HepG2 (cell line): ENCODE data around the gene KANK4. TPM values are rescaled to one million over a fixed set of nuclear protein-coding genes. Genes with fewer than 3 reads are reported as not detected.
A peak's percentile ranks its signal among the peaks of the same experiment; 100 is the strongest.

ENCODE experiments used
- ATAC-seq: fragments of 200-7000 bp; cut with Tn5 transposase; 3 replicates; pipeline ENCODE4 v1.9.1; 2020; ENCODE audit warnings: mild to moderate bottlenecking, moderate library complexity
- BruUV-seq: library from RNA; stranded (reverse); fragments of 400-500 nt; replicated peaks from 2 replicates; lab custom pipeline; 2021; lab: Mats Ljungman, UMichigan
- CTCF ChIA-PET: fragments of 300-600 bp; formaldehyde crosslinking; extraction: SDS; loops from one replicate; lab custom pipeline; 2021; ENCODE audit warnings: low total read pairs, inconsistent platforms, low intra/inter-chr PET ratio; lab: Yijun Ruan, JAX
- POLR2A ChIA-PET: fragments of 350-600 bp; sonication (Branson Sonifier 250); formaldehyde crosslinking; loops from one replicate; lab custom pipeline; 2020; ENCODE audit warnings: antibody characterized with exemption, inconsistent platforms; lab: Yijun Ruan, JAX
- DNase-seq: peaks from one replicate; pipeline ENCODE4 v3.0.0-alpha.2; 2015; ENCODE audit warnings: low spot score
- FAIRE-seq: peaks from 3 replicates; lab custom pipeline; 2011; peaks lifted over from hg19 to GRCh38; lab: Jason Lieb, UNC
- H2AFZ ChIP-seq: one replicate; pipeline ENCODE4 v1.6.1; 2011; ENCODE audit warnings: low read length, inconsistent platforms
- H3K27ac ChIP-seq: fragments of 300-600 bp; 3 replicates; pipeline ENCODE4 v1.8.0; 2011; ENCODE audit warnings: mixed run types, mild to moderate bottlenecking, mixed read lengths, low read length, inconsistent platforms; ENCODE audit not compliant: insufficient read depth; ENCODE audit errors: extremely low read length
- H3K27me3 ChIP-seq, 2 experiments: fragments of 200-600 bp in 1 of 2; 2 replicates in 1 of 2; 3 replicates in 1 of 2; pipeline versions ENCODE4 v1.6.0 to v1.8.0; 2011; ENCODE audit warnings: low read length in 2 of 2, mild to moderate bottlenecking in 2 of 2, moderate library complexity in 2 of 2, inconsistent platforms in 1 of 2; ENCODE audit not compliant: insufficient read depth in 2 of 2, control insufficient read depth in 1 of 2
- H3K36me3 ChIP-seq, 2 experiments: fragments of 200-600 bp in 1 of 2; replicated peaks in 1 of 2; 2 replicates in 1 of 2; 3 replicates in 1 of 2; pipeline versions ENCODE4 v1.5.1 to v1.8.0; 2011; ENCODE audit warnings: low read length in 2 of 2, inconsistent platforms in 1 of 2; ENCODE audit not compliant: insufficient read depth in 2 of 2, control insufficient read depth in 1 of 2
- H3K4me1 ChIP-seq: 2 replicates; pipeline ENCODE4 v1.5.1; 2012; ENCODE audit warnings: low read length, inconsistent platforms; ENCODE audit not compliant: insufficient read depth
- H3K4me2 ChIP-seq: 2 replicates; pipeline ENCODE4 v1.6.0; 2011; ENCODE audit warnings: low read depth, low read length, inconsistent platforms
- H3K4me3 ChIP-seq, 3 experiments: fragments of 200-600 bp in 1 of 3; sonication (generic), shearing (Covaris generic) in 1 of 3; replicated peaks in 1 of 3; 2 replicates each; pipeline ENCODE4 v1.5.1; 2011 to 2016; ENCODE audit warnings: low read length in 3 of 3, inconsistent platforms in 2 of 3, low read depth in 2 of 3, mild to moderate bottlenecking in 2 of 3, control low read depth in 1 of 3, mixed read lengths in 1 of 3; ENCODE audit not compliant: insufficient read depth in 1 of 3
- H3K79me2 ChIP-seq: one replicate; pipeline ENCODE4 v1.6.1; 2011; ENCODE audit warnings: low read length, inconsistent platforms; ENCODE audit not compliant: insufficient read depth
- H3K9ac ChIP-seq: 2 replicates; pipeline ENCODE4 v1.6.0; 2011; ENCODE audit warnings: mild to moderate bottlenecking, low read depth, low read length, inconsistent platforms; ENCODE audit not compliant: insufficient read depth
- H3K9me3 ChIP-seq: 2 replicates; pipeline ENCODE4 v1.5.1; 2012; ENCODE audit warnings: mild to moderate bottlenecking, low read length
- H4K20me1 ChIP-seq: 2 replicates; pipeline ENCODE4 v1.6.0; 2011; ENCODE audit warnings: inconsistent platforms, mild to moderate bottlenecking, low read length, moderate library complexity; ENCODE audit not compliant: insufficient read depth
- ARID4A ChIP-seq: sonication (generic); formaldehyde crosslinking; IDR thresholded peaks from 2 replicates; pipeline ENCODE4 v1.5.0; 2020; ENCODE audit warnings: mild to moderate bottlenecking, missing genetic modification reagents, borderline replicate concordance
- ASH2L ChIP-seq: fragments of 300-600, 200-600 bp; sonication (generic); IDR thresholded peaks from 2 replicates; pipeline ENCODE4 v1.7.0; 2017; ENCODE audit warnings: low read depth, mild to moderate bottlenecking, moderate library complexity, mixed read lengths, low read length; ENCODE audit not compliant: insufficient read length
- GPBP1L1 ChIP-seq: sonication (generic); formaldehyde crosslinking; IDR thresholded peaks from 2 replicates; pipeline ENCODE4 v1.5.0; 2020; ENCODE audit warnings: mild to moderate bottlenecking, missing genetic modification reagents
- KAT8 ChIP-seq: IDR thresholded peaks from 2 replicates; pipeline ENCODE4 v1.6.1; 2016; ENCODE audit warnings: missing genetic modification reagents, missing compliant biosample characterization
- MTF2 ChIP-seq: sonication (generic); formaldehyde crosslinking; IDR thresholded peaks from 2 replicates; pipeline ENCODE4 v1.5.0; 2020; ENCODE audit warnings: missing genetic modification reagents, borderline replicate concordance
- PRDM4 ChIP-seq: sonication (generic); formaldehyde crosslinking; IDR thresholded peaks from 2 replicates; pipeline ENCODE4 v1.9.0; 2021; ENCODE audit warnings: missing genetic modification reagents, borderline replicate concordance
- RFXANK ChIP-seq: IDR thresholded peaks from 2 replicates; pipeline ENCODE4 v1.6.1; 2016
- SOX13 ChIP-seq, 3 experiments: fragments of 450-650 bp in 1 of 3; sonication (generic) in 1 of 3; formaldehyde crosslinking in 1 of 3; IDR thresholded peaks in 2 of 3; conservative IDR thresholded peaks in 1 of 3; 2 replicates each; pipeline versions ENCODE4 v1.5.0 to v1.6.1; 2016 to 2020; ENCODE audit warnings: antibody characterized with exemption in 1 of 3, mild to moderate bottlenecking in 1 of 3, missing compliant biosample characterization in 1 of 3, missing genetic modification reagents in 1 of 3, moderate library complexity in 1 of 3
- SOX5 ChIP-seq: IDR thresholded peaks from 2 replicates; pipeline ENCODE4 v1.6.1; 2016; ENCODE audit warnings: borderline replicate concordance
- TEAD3 ChIP-seq: optimal IDR thresholded peaks from 2 replicates; pipeline ENCODE3; 2016; ENCODE audit warnings: borderline replicate concordance
- ZNF251 ChIP-seq: sonication (generic); formaldehyde crosslinking; IDR thresholded peaks from 2 replicates; pipeline ENCODE4 v1.9.0; 2021; ENCODE audit warnings: mild to moderate bottlenecking, missing genetic modification reagents
- ZNF557 ChIP-seq: sonication (generic); formaldehyde crosslinking; IDR thresholded peaks from 2 replicates; pipeline ENCODE4 v1.4.0; 2020; ENCODE audit warnings: missing genetic modification reagents
- ZNF564 ChIP-seq: sonication (generic); formaldehyde crosslinking; IDR thresholded peaks from 2 replicates; pipeline ENCODE4 v1.8.1; 2023; ENCODE audit warnings: mild to moderate bottlenecking, missing genetic modification reagents
- ZNF567 ChIP-seq: sonication (generic); formaldehyde crosslinking; IDR thresholded peaks from 2 replicates; pipeline ENCODE4 v1.8.1; 2023; ENCODE audit warnings: mild to moderate bottlenecking, missing genetic modification reagents, borderline replicate concordance
- ZNF768 ChIP-seq: sonication (generic); formaldehyde crosslinking; IDR thresholded peaks from 2 replicates; pipeline ENCODE4 v1.4.0; 2020; ENCODE audit warnings: missing genetic modification reagents
- WGBS: methylation state at CpG from one replicate; pipeline ENCODE4 v1.1.6; 2017; ENCODE audit warnings: low lambda C conversion rate; 5-methylcytosine and 5-hydroxymethylcytosine counted together
- in situ Hi-C: cut with HindIII; loops from 2 replicates; pipeline ENCODE4 v1.10.0; 2017; ENCODE audit warnings: low pct_unique_long_range_greater_than_20kb; ENCODE audit not compliant: extremely low pct_ligation_motif_present
- intact Hi-C: fragments of 100-400 bp; cut with micrococcal nuclease; formaldehyde crosslinking; loops from one replicate; pipeline ENCODE4 v1.10.0; 2022; ENCODE audit not compliant: unreplicated experiment
- polyA plus RNA-seq, 8 experiments: library from polyadenylated mRNA; depleted of rRNA in 3 of 8; stranded (reverse) in 7 of 8; unstranded in 1 of 8; fragments of >200 nt; fragmentation: Illumina TruSeq in 4 of 8; extraction: Trizol in 4 of 8; gene quantifications; 2 replicates each; pipeline versions ENCODE4 v1.2.1 to v1.2.3, GENCODE V29; 2011 to 2016; ENCODE audit warnings: low read depth in 4 of 8, missing spikeins in 1 of 8, mixed read lengths in 1 of 8; ENCODE audit not compliant: insufficient read depth in 1 of 8
- total RNA-seq, 5 experiments: library from RNA; depleted of rRNA; stranded (reverse); fragments of >200 nt; fragmentation: Illumina TruSeq; extraction: Trizol; gene quantifications; 2 replicates each; pipeline ENCODE4 v1.2.3, GENCODE V29; 2016; ENCODE audit warnings: low read depth in 1 of 5

The KANK4 gene
- total and polyA plus RNA-seq, 2 of the 13 experiments (the other 11 are each of a cell fraction or from before 2014, with no cell fraction given), result 16.1 to 25.7 TPM

- TF ChIP-seq PRDM4 (CRISPR knock-in tag) (no peak), ASH2L (peak; percentile 20), MTF2 (CRISPR knock-in tag) (no peak), GPBP1L1 (CRISPR knock-in tag) (no peak), ZNF567 (CRISPR knock-in tag) (no peak)
- TF ChIP-seq, all 625 proteins: peak for 15
Observed at GRCh38 chr1:62288224-62288623, 31.0 kb downstream of the KANK4 start (continued).

- 60% methylated on average over 9 of the region's 9 CpGs for WGBS
- Histone ChIP-seq H4K20me1 (no peaks in the 10 kb centered on the region), H3K36me3 (peaks cover 0 to 2% of the 10 kb centered on the region in 2 experiments; a peak in 1 of 5 replicates), H3K79me2 (peaks cover 41% of the 10 kb centered on the region), H3K4me2 (peak overlapping the region; percentile 71), H3K9me3 (no peaks in the 10 kb centered on the region), H3K27ac (peak overlapping the region; percentile 57), H3K4me1 (peaks cover 70% of the 10 kb centered on the region), H3K4me3 (peak overlapping the region in 2 of 3 experiments; percentile 5 to 47; a peak in 2 of 6 replicates), H2AFZ (peak overlapping the region; percentile 52), H3K27me3 (no peaks in the 10 kb centered on the region), H3K9ac (no peak overlapping the region)
- in situ Hi-C loops (no loop called here), intact Hi-C loops (loop anchor here (5.0 kb wide), 1 partner anchor 45 kb away; no protein-coding TSS in a partner anchor)
- no peak for FAIRE-seq
- ChIA-PET POLR2A (interaction anchor here (0.9 to 3.3 kb wide), 2 partner anchors 32 to 149 kb away, joined by 4 to 12 read pairs; partner anchors contain the start of genes KANK4 and USP1), CTCF (no interaction called here)
- BruUV-seq, result no TSS peak
- DNase-seq, result peak; percentile 63
- peak; percentile 70 for ATAC-seq
- TF ChIP-seq ZNF564 (CRISPR knock-in tag), result 0 out of 2 replicates have a peak, but pooled peaks have one; percentile 37
- no peak for TF ChIP-seq RFXANK (CRISPR knock-in tag)
- no peak for TF ChIP-seq KAT8 (CRISPR knock-in tag)
- no peak for TF ChIP-seq SOX13 (IDR thresholded peaks at IDR 0.05)
- TF ChIP-seq SOX13 (CRISPR knock-in tag; conservative IDR thresholded peaks at IDR 0.05 in 1 of 2, IDR thresholded peaks at IDR 0.05 in 1 of 2), result peak in 1 of 2 experiments; percentile 62; a peak in 2 of 4 replicates
- 0 out of 2 replicates have a peak, but pooled peaks have one; percentile 0 for TF ChIP-seq ARID4A (CRISPR knock-in tag)
- peak; percentile 66; the same call in 1 of the 2 replicates for TF ChIP-seq ZNF768 (CRISPR knock-in tag)
- no peak for TF ChIP-seq ZNF557 (CRISPR knock-in tag)
- no peak for TF ChIP-seq ZNF251 (CRISPR knock-in tag)
- TF ChIP-seq TEAD3, result peak; percentile 64
- peak; percentile 16; the same call in 1 of the 2 replicates for TF ChIP-seq SOX5
Observed at GRCh38 chr1:62286786-62287224, 32.4 kb downstream of the KANK4 start.
